Right lung (tissue), 5 donors: Measurements from ENCODE around the gene VWA5B1. TPM values are rescaled to one million over a fixed set of nuclear protein-coding genes. Genes with fewer than 3 reads are reported as not detected.

Source experiments
- DNase-seq, 2 donors: peaks; one replicate each; pipeline ENCODE4 v3.0.0-alpha.2; 2013
- polyA plus RNA-seq, 5 donors: library from polyadenylated mRNA; unstranded; fragments of 120-200 nt; gene quantifications; one replicate each; pipeline versions ENCODE4 v1.2.1 to v1.2.3, GENCODE V29; 2013; ENCODE audit warnings: inconsistent platforms in 1 of 5, low replicate concordance in 1 of 5; ENCODE audit not compliant: insufficient read length in 5 of 5, insufficient read depth in 1 of 5

VWA5B1 gene
- polyA plus RNA-seq, 5 donors: 0.45 to 1.2 (median 0.57) TPM

GRCh38 chr1:20367626-20368025, 77.0 kb downstream of the VWA5B1 start:
- no peak for DNase-seq

- DNase-seq: no peak
Observed at GRCh38 chr1:20368866-20369470, 78.3 kb downstream of the VWA5B1 start.

- no peak for DNase-seq
Observed at GRCh38 chr1:20370698-20371097, 80.0 kb downstream of the VWA5B1 start.

DNA sequence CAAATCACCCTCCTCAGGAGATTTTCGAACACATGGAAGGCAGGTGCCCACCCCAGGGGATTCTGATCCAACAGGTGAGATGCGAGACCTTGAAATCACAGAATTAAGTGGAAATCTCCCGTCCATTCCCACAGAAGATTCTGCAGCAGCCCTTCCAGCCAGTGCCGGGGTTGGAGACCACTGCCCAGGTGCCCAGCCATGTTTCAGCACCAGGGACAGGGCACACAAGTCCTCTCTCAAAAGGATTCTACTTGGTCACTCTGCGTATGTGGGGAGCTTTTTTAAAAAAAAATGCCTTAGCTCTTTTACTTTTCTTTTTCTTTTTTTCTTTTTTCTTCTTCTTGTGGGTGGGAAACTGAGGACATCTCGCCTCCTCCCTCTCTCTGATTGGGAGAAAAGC, 80.7 kb downstream of the VWA5B1 start:
- DNase-seq: no peak

DNA sequence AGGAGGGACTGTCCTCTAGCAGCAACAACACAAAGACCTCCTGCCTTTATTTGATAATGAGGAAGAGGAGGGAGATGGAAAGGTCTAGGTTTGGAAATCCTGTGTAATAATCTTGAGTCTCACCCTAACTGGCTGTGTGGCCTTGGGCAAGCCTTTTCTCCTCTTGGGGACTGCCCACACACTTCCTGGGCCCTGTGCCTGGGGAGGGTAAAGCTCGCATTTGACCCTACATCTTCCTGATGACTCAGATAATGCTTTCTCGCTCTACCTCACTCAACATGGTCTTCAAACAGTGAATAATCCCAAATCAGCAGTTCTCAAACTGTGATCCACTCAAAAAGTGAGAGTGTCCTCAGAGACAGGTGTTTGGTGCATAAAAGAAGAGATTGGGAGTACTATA, 81.2 kb downstream of the VWA5B1 start:
- DNase-seq: no peak

DNA sequence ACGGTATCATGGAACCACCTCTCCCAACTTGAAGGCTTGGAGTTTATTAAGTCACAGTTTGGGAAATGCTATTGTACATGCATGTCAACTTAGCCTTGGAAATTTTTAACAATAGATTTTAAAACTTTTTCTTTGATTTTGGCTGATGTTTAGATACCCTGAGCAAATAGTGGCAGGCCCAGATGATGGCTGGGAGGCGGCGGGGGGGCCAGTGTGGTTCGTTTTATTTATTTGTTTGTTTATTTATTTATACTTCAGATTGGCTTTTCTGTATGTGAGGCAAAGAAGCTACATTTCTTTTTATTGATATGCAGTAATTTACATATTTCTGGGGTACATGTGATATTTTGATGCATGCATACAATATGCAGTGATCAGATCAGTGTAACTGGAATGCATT, 82.0 kb downstream of the VWA5B1 start:
- DNase-seq: no peak

DNA sequence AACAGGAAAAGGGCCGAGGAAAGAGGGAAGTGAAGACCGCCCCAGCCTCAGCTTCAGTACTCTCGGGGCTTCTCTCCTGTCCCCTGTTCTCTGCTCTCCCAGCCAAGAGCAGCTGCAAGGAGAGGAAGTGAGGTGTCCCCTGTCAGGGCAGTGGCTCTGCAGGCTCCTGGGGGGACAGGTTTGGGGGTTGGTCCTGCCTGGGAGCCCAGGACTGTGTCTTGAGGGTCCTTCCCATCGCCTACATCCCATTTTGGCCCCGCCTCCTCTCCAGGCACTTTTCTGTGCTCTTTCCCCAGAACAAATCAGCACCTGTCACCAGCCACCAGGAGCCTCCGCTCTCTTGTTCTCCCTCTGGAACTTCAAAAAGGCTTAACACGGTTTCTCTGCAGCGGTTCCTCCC, 82.6 kb downstream of the VWA5B1 start:
- DNase-seq: no peak

DNA sequence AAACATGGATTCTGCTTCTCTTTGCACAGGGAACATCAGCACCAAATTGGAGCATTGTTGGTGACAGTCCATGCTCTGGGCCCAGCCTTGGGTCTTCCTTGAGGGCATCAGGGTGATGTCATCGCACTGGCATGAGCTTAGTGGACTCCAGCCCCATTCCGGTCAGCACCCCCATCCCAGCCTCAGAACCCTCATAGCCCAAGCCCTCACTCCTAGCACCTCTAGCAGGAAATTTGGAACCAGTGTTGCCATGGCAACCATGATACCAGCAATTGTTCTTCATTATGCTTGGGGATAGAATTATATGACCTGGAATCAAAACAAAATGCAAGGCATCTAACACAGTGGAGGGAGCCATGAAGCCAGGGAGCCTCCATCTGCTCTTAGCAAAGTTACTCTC, 83.1 kb downstream of the VWA5B1 start:
- DNase-seq: no peak

DNA sequence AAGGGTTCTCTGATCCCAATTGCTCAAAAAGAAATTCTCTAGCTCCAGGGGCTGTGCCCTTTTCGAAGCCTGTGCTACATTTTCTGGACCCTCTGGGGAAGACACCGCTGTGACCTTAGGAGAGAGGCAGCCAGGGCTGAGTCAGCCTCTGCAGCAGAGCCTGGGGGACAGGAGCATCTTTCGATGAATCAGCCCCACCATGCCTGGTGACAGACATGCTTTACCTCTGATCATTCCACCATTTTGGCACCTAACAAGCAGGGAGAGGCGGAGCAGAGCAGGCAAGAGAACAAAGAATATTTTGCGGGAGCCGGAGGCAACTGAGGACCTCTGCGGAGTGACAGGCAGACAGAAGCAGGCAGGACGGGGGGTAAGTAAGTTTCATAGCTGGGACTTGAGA, 84.9 kb downstream of the VWA5B1 start:
- no peak for DNase-seq

DNA sequence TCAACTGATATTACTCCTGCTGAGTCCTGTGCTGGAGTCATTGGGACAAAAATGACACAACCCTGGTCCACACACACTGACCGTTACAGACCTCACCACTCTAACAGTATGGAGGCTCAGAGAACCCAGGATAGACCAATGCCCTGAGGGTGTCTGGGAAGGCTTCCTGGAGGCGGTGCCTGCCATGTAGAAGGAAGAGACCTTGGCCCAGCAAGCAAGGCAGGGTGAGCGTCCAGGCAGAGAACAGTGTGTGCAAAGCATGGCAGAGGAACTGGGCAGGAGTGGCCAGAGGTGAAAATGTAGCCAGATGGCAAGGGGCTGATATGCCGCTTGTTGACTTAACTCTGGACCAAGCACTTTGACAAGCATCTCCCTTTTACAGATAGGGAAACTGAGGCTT, 85.5 kb downstream of the VWA5B1 start:
- no peak for DNase-seq

DNA sequence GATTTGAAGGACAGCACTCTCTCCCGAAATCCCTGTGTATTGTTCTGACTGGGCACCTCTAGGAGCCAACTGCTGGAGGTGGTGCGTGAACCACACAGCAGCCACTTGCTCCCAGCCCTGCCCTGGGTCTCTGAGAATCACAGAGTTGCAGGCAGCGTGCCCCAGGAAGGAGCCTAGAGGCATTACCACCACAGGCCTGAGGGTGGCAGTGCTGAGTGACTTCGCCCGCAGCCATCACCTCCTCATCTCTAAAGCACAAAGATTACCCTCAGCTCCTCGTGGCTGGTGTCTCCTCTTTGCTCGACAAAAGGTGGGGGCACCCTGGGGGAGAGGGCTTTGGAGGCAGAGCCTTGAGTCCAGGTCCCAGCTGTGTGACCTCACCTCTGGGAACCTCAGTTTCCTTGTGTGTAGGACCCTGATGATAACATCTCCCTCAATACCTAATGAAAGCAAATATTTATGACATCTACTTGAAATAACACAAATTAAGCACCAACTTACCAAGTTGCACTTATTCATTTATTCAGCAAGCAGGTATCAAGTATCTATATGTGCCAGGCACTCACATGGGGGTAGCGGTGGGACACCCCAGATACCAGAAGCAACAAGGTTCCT, 86.3 kb downstream of the VWA5B1 start:
- DNase-seq: no peak

DNA sequence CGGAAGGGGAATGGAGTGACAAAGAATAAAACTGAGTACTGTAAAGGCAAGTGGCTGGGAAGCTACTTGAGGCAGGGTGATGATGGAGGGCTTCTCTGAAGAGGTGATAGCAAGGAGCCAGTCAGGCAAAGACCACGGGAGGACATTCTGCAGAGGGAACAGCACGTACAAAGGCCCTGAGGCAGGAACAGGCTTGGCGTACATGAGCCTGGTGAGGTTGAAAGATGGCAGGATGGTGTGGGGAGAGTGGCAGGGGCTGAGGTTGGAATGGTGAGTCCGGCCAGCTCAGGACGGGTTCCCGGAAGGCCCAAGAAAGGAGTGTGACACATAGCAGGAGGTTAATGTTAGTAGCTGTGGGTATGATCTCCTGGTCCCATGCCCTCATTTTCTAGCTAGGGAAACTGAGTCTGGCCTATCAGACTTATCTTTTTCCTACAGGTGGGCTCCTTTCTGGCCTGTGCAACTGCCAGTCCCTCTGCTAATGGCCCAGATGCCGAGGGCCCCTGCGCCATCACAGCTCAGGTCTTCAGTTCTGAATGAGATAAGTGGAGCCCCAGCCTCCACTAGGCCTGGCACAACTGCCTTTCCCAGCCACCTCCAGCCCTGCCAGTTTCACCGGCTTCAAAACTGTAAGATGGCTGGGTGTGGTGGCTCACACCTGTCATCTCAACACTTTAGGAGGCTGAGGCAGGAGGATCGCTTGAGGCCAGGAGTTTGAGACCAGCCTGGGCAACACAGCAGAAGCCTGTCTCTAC, 87.0 kb downstream of the VWA5B1 start:
- DNase-seq: no peak

GRCh38 chr1:20379075-20379474, 88.4 kb downstream of the VWA5B1 start:
- no peak for DNase-seq

GRCh38 chr1:20380175-20380574, 89.5 kb downstream of the VWA5B1 start:
- DNase-seq: no peak

DNA sequence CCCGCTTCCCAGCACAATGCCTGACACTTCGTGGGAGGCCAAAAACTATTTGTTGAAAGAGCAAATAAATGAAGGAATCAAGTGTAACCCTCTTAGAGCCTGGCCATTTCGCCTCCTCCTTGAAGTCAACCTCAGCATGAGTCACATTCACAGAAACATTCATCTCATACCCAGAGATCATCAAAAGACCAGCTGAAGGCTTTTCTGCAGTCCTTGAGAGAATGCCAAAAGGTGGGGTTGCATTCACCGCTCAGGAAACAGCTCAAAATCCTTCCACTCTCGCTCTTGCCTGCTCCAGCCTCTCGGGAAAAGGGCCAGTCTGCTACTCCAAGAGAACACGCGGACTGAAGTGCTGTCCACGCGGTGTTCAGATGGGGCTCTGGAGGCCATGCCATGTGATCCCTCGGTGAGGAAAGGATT, 90.0 kb downstream of the VWA5B1 start:
- no peak for DNase-seq

DNA sequence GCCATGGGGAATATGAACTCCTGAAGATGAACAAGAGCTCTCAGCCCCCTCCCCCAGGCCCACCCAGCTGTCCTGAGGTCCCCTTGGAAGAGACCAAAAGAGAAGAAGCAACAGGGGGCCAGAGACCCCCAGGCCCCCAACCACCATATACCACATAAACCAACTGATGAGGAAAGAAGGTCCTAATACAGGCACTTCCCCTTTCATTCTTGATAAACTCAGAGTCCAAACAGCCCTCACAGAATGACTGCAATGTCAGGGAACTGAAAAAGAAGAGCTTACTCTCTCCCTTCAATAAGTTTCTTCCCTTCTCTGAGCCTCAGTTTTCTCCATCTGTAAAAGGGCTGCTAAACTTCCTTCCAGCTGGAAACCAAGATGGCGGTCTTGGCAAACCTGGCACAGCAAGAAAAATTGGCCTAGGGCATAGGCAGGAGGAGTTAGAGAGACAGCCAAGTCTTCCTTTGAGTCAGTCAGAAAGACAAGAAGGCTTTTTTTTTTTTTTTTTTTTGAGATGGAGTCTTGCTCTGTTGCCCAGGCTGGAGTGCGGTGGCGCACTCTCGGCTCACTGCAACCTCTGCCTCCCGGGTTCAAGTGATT, 90.5 kb downstream of the VWA5B1 start:
- no peak for DNase-seq

GRCh38 chr1:20381961-20382360, 91.3 kb downstream of the VWA5B1 start:
- no peak for DNase-seq

DNA sequence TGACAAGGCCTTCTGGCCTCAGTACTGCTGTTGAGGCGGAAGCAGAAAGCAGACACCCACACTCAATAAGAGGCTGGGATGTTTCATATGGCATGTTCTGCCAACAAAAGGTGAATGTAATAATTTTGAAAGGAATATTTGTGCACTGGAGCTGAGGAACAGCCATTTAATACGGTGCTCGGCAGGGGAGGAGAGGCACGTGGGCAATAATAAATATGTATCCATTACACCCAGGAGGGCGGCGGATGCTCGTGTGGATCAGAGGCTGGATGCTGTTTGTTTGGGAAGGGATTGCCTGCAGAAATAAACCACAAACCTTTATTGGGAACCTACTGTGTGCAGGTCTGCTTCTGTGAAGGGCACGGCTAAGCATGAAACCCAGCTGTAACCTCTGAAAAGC, 92.0 kb downstream of the VWA5B1 start:
- no peak for DNase-seq

DNA sequence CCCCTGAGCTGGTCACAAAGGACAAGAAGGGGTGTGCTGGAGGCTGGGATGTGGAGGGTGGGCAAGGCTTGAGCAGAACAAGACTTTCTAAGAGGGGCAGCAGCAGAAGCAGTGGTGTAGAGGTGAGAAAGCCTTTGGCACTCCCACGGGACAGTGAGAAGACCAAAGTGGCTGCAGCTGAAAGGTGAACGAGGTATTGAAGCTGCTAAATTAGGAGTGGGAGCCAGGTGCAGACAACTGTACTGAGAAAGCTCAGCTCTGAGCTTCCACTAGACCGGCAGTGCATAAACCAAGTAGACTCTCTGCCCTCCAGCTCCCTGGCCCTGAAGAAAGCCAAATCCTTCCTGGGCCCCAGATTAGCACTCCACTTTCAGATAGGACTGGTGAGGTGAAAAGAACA, 93.0 kb downstream of the VWA5B1 start:
- no peak for DNase-seq

DNA sequence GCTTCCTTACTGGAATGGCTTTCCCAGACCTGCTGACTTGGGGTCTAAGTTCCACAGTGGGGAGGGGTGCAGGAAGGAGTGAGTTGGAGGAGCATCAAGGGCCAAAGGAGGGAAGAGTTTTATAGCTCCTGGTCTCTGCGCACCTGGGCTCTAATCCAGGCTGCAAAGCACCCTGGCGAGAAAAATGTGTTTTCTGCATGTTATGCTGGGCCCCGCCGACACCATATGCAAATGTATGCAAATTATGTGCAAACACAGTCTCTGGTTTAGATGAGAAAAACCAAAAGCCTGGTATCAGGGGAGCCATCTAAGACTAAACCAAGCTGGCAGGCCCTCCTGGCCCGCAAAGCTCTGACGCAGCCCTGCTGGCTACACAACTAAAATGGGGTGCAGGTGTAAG, 95.0 kb downstream of the VWA5B1 start:
- no peak for DNase-seq

- DNase-seq: no peak
Observed at GRCh38 chr1:20386323-20387081, 95.8 kb downstream of the VWA5B1 start.

DNA sequence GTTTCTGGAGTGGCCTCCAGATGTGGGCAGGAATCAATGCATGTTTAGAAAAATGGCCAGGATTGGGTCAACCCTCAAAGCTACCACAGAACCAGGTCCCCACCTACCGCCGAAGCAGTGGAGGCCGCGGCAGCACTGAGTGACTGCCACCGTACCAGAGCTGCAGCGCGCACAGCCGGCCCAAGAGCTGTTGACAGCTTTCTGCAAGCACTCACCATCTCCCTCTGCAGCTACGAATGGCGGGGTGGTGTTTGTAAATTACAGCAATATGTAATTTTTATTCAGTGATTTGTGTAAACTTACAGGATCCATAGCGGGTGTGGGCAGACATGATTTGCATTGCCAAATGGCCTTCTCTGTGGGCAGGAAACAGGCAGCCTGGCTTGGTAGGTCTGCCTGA, 98.9 kb downstream of the VWA5B1 start:
- no peak for DNase-seq
